ENCODE measurements around the gene QSOX2. TPM values are rescaled to one million over a fixed set of nuclear protein-coding genes. Genes with fewer than 3 reads are reported as not detected.

Gene QSOX2
- total RNA-seq, 1 donor from 2014 or later = 15.5 TPM

DNA sequence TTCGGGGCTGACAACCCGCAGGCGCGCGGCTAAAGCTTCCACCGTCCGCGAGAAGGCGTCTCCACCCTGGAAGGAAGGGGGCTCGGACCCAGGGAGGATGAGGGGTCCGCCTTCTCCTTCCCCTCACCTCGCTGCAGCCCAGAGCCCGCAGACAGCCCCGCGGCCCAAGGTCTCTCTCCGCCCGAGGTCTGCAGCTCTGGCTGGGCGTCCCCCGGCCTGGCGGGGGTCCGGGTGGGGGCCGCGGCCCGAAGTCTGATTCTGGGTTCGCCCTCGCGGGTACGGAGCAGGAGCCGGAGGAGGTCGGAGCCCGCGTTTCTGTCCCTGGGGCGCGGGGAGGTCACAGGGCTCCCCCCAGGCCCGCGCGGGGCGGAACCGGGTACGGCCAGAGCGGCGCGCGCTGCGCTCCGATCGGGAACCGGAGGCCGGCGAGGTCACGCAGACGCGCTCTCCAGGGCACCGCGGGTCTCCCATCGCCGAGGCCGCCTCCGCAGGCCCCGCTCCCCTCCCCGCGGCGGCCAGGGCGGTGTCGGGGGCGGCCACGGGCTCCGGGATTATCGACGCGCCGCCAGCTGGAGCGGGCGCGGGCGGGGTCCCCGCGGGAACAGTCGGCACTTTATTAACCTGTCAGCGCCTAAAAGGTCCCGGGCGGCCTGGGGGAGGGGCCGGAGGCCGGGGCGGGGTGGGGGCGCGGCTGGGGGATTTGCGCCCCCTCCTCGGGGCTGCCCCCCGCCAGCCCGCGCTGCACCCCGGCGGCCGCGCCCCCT lies 52.3 kb downstream of the QSOX2 start:
- no peaks in the 10 kb centered on the region for H3K9me3 Mint-ChIP-seq (ENCODE audit: unreplicated experiment)
- DNase-seq (ENCODE audit: extremely low spot score, unreplicated experiment) = no peak
- peaks cover 41% of the 10 kb centered on the region for H3K27me3 Mint-ChIP-seq (ENCODE audit: unreplicated experiment)
- TF ChIP-seq, protein P1, sequence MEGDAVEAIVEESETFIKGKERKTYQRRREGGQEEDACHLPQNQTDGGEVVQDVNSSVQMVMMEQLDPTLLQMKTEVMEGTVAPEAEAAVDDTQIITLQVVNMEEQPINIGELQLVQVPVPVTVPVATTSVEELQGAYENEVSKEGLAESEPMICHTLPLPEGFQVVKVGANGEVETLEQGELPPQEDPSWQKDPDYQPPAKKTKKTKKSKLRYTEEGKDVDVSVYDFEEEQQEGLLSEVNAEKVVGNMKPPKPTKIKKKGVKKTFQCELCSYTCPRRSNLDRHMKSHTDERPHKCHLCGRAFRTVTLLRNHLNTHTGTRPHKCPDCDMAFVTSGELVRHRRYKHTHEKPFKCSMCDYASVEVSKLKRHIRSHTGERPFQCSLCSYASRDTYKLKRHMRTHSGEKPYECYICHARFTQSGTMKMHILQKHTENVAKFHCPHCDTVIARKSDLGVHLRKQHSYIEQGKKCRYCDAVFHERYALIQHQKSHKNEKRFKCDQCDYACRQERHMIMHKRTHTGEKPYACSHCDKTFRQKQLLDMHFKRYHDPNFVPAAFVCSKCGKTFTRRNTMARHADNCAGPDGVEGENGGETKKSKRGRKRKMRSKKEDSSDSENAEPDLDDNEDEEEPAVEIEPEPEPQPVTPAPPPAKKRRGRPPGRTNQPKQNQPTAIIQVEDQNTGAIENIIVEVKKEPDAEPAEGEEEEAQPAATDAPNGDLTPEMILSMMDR (IDR thresholded peaks at IDR 0.05) = no peak
- H3K36me3 Mint-ChIP-seq (ENCODE audit: unreplicated experiment) = no peaks in the 10 kb centered on the region
- no peak overlapping the region for H3K4me3 Mint-ChIP-seq (ENCODE audit: unreplicated experiment)
- H3K27ac Mint-ChIP-seq (ENCODE audit: unreplicated experiment) = no peak overlapping the region
- no peaks in the 10 kb centered on the region for H3K4me1 Mint-ChIP-seq (ENCODE audit: unreplicated experiment)

DNA sequence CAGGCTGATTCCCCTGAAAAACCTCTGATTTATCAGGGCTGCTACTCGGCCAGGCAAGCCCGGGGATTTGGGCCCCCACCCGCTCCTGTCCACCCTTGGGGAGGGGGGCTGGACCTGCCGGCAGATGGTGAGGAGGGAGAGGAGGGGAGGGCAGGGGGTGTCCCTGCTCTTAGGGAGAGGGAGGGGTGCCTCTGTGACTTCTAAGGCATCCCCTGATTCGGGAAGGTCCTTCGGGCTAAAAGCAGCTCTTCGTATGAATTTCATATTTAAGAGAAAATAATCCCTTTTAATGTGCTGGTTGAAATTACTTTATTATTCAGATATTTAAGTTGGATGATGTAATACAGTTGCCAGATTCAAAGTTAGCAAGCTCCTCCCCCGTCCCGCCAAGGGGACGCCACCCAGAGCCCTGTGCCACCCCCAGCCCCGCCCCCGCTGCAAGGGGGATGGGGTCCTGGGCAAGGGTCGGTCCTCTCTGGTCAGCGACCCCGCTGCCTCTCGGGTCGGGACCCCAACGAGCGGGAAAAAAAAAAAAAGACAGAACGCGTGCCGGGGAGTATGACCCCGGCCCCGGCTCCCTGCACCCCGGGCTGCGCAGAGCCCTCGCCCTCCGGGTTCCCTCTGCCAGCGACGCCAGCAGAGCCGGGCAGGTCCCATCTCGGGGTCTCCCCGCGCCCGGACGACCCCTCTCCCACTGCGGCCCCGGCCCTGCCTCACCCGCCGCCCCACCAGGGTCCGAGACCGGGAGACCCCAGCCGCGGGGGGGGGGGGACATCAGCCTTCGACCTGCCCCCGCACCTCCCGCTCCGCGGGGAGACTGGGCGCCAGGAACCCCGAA lies 53.1 kb downstream of the QSOX2 start:
- no peaks in the 10 kb centered on the region for H3K9me3 Mint-ChIP-seq (ENCODE audit: unreplicated experiment)

GRCh38 chr9:136191960-136192286 lies 53.7 kb downstream of the QSOX2 start:
- no peak overlapping the region for H3K4me3 Mint-ChIP-seq (ENCODE audit: unreplicated experiment)
- no peak for DNase-seq (ENCODE audit: extremely low spot score, unreplicated experiment)
- H3K27me3 Mint-ChIP-seq (ENCODE audit: unreplicated experiment) = peaks cover 34% of the 10 kb centered on the region

More for the DNA sequence above, 53.1 kb downstream of the QSOX2 start:
- peaks cover 33% of the 10 kb centered on the region for H3K27me3 Mint-ChIP-seq (ENCODE audit: unreplicated experiment)
- no peaks in the 10 kb centered on the region for H3K4me1 Mint-ChIP-seq (ENCODE audit: unreplicated experiment)
- DNase-seq (ENCODE audit: extremely low spot score, unreplicated experiment) = no peak
- no peak overlapping the region for H3K27ac Mint-ChIP-seq (ENCODE audit: unreplicated experiment)
- TF ChIP-seq, protein P1 (IDR thresholded peaks at IDR 0.05) = no peak
- no peak overlapping the region for H3K4me3 Mint-ChIP-seq (ENCODE audit: unreplicated experiment)
- H3K36me3 Mint-ChIP-seq (ENCODE audit: unreplicated experiment) = no peaks in the 10 kb centered on the region

GRCh38 chr9:136191099-136191959 lies 54.3 kb downstream of the QSOX2 start:
- no peak overlapping the region for H3K4me3 Mint-ChIP-seq (ENCODE audit: unreplicated experiment)
- H3K27ac Mint-ChIP-seq (ENCODE audit: unreplicated experiment) = no peak overlapping the region
- no peaks in the 10 kb centered on the region for H3K9me3 Mint-ChIP-seq (ENCODE audit: unreplicated experiment)
- no peaks in the 10 kb centered on the region for H3K4me1 Mint-ChIP-seq (ENCODE audit: unreplicated experiment)
- H3K27me3 Mint-ChIP-seq (ENCODE audit: unreplicated experiment) = peaks cover 33% of the 10 kb centered on the region
- no peaks in the 10 kb centered on the region for H3K36me3 Mint-ChIP-seq (ENCODE audit: unreplicated experiment)
- DNase-seq (ENCODE audit: extremely low spot score, unreplicated experiment) = no peak
- TF ChIP-seq, protein P1 (IDR thresholded peaks at IDR 0.05) = no peak

More at GRCh38 chr9:136191960-136192286, 53.7 kb downstream of the QSOX2 start:
- Mint-ChIP-seq H3K27ac (ENCODE audit: unreplicated experiment) (no peak overlapping the region), H3K9me3 (ENCODE audit: unreplicated experiment) (no peaks in the 10 kb centered on the region), H3K36me3 (ENCODE audit: unreplicated experiment) (no peaks in the 10 kb centered on the region), H3K4me1 (ENCODE audit: unreplicated experiment) (no peaks in the 10 kb centered on the region)
- TF ChIP-seq, protein P1 (IDR thresholded peaks at IDR 0.05) = no peak

Measured in osteocyte (in vitro differentiated cells).